ENCODE data around the gene IL17RD.

The IL17RD gene

GRCh38 chr3:57158813-57159738 is 6.1 kb downstream of the IL17RD start:
- DNase-seq: no peak

- DNase-seq: no peak
Observed at GRCh38 chr3:57158325-57158724, 6.8 kb downstream of the IL17RD start.

GRCh38 chr3:57157545-57157944 is 7.6 kb downstream of the IL17RD start:
- no peak for DNase-seq

GRCh38 chr3:57155310-57155643 is 9.9 kb downstream of the IL17RD start:
- DNase-seq: no peak

- DNase-seq: no peak
Observed at GRCh38 chr3:57154470-57155309, 10.5 kb downstream of the IL17RD start.

- DNase-seq: peak; percentile 39
Observed at GRCh38 chr3:57152151-57153143, 12.7 kb downstream of the IL17RD start.

GRCh38 chr3:57151749-57152148 is 13.4 kb downstream of the IL17RD start:
- no peak for DNase-seq

- DNase-seq: no peak
Observed at GRCh38 chr3:57151021-57151449, 14.1 kb downstream of the IL17RD start.

- DNase-seq: no peak
Observed at GRCh38 chr3:57150113-57150581, 15.0 kb downstream of the IL17RD start.

GRCh38 chr3:57147071-57147470 is 18.1 kb downstream of the IL17RD start:
- DNase-seq: no peak

- no peak for DNase-seq
Observed at GRCh38 chr3:57145852-57146251, 19.3 kb downstream of the IL17RD start.

GRCh38 chr3:57144952-57145351 is 20.2 kb downstream of the IL17RD start:
- DNase-seq: no peak

- no peak for DNase-seq
Observed at GRCh38 chr3:57143886-57144459, 21.2 kb downstream of the IL17RD start.

GRCh38 chr3:57142411-57142723 is 22.8 kb downstream of the IL17RD start:
- DNase-seq: no peak

GRCh38 chr3:57141719-57142410 is 23.3 kb downstream of the IL17RD start:
- no peak for DNase-seq

GRCh38 chr3:57140894-57141293 is 24.3 kb downstream of the IL17RD start:
- DNase-seq: no peak

- no peak for DNase-seq
Observed at GRCh38 chr3:57135964-57136719, 29.0 kb downstream of the IL17RD start.

- DNase-seq: no peak
Observed at GRCh38 chr3:57133157-57133556, 32.0 kb downstream of the IL17RD start.

- no peak for DNase-seq
Observed at GRCh38 chr3:57132674-57133073, 32.5 kb downstream of the IL17RD start.

GRCh38 chr3:57131210-57131588 is 34.0 kb downstream of the IL17RD start:
- DNase-seq: no peak
